Measurements from ENCODE around the gene SLC12A2. TPM values are rescaled to one million over a fixed set of nuclear protein-coding genes. Genes with fewer than 3 reads are reported as not detected.

Gene SLC12A2
- total and polyA plus RNA-seq, 2 of the 4 experiments (the other 2 are of a cell fraction): 5.6 to 30.3 TPM

GRCh38 chr5:128060644-128061385 lies 22.8 kb upstream of the SLC12A2 start:
- CTCF ChIA-PET: no interaction called here
- 100% methylated on average over 1 of the region's 1 CpG; no CpG with 5 or more reads in 1 of the 2 experiments for WGBS, 2 experiments (ENCODE audit: extremely low coverage in 2 of 2, insufficient read length in 1 of 2)
- no peak for ATAC-seq (ENCODE audit: low read depth)

More at GRCh38 chr5:128060644-128061385, 22.8 kb upstream of the SLC12A2 start:
- Histone ChIP-seq H4K8ac (ENCODE audit: low read depth in 2 of 2, low read length in 2 of 2) (no peak overlapping the region), H4K20me1 (ENCODE audit: insufficient read depth, low read length) (no peaks in the 10 kb centered on the region), H3K4ac (ENCODE audit: low read depth, low read length) (no peak overlapping the region), H3K23ac (ENCODE audit: low read depth, low read length) (no peak overlapping the region), H3K56ac (ENCODE audit: extremely low read depth, insufficient read depth, low read length) (no peak overlapping the region), H3K9me1 (ENCODE audit: insufficient read depth, low read length) (peaks cover 3% of the 10 kb centered on the region), H3K14ac (replicated peaks; ENCODE audit: low read depth, low read length) (no peak overlapping the region), H3K4me2 (ENCODE audit: low read depth, low read length) (no peak overlapping the region), H3K36me3 (ENCODE audit: control insufficient read depth, insufficient read depth, low read length) (no peaks in the 10 kb centered on the region), H3K27me3 (ENCODE audit: control insufficient read depth, insufficient read depth, low read length) (no peaks in the 10 kb centered on the region), H4K91ac (ENCODE audit: insufficient read depth, low read depth, low read length) (no peak overlapping the region), H3K9ac (ENCODE audit: low read depth, low read length) (no peak overlapping the region), H4K5ac (ENCODE audit: low read depth, low read length) (no peak overlapping the region), H2BK5ac (ENCODE audit: low read depth, low read length, poor library complexity, severe bottlenecking) (no peak overlapping the region), H2BK15ac (ENCODE audit: low read depth, low read length) (no peak overlapping the region), H2BK20ac (ENCODE audit: low read depth, low read length) (no peak overlapping the region), H2BK120ac (ENCODE audit: low read depth, low read length) (no peak overlapping the region), H3K27ac (ENCODE audit: insufficient read depth, low read length) (no peak overlapping the region), H2AK5ac (ENCODE audit: low read depth, low read length) (no peak overlapping the region), H3K18ac (ENCODE audit: low read depth, low read length) (no peak overlapping the region), H3K9me3 (ENCODE audit: control insufficient read depth, insufficient read depth, low read length) (no peaks in the 10 kb centered on the region), H2AK9ac (replicated peaks; ENCODE audit: low read depth, low read length, poor library complexity) (no peak overlapping the region), H2AFZ (replicated peaks; ENCODE audit: low read length, poor library complexity) (no peak overlapping the region), H3K4me3 (ENCODE audit: insufficient read depth, low read depth, low read length) (no peak overlapping the region), H3K79me1 (ENCODE audit: low read depth in 1 of 2, low read length in 2 of 2) (peaks cover 0 to 12% of the 10 kb centered on the region in 2 experiments; a peak in 2 of 4 replicates), H3K4me1 (ENCODE audit: control insufficient read depth, insufficient read depth, low read length) (peaks cover 3% of the 10 kb centered on the region)
- no TSS peak for BruUV-seq (replicated peaks)
- dilution Hi-C loops (cut with HindIII; ENCODE audit: low sequenced_read_pairs, unreplicated experiment): no loop called here
- POLR2A ChIA-PET (ENCODE audit: unreplicated experiment): no interaction called here
- intact Hi-C loops (cut with micrococcal nuclease): no loop called here
- in situ Hi-C loops (cut with MboI; ENCODE audit: low sequenced_read_pairs): no loop called here
- TF ChIP-seq CEBPB (IDR thresholded peaks at IDR 0.05; ENCODE audit: low read depth, low read length): no peak
- peak; percentile 40; the same call in 1 of the 2 replicates for TF ChIP-seq MAFK (IDR thresholded peaks at IDR 0.05; ENCODE audit: low read depth, low read length)
- DNase-seq: no peak

Data from IMR-90 (cell line).